ENCODE results near the gene MORF4L1. TPM values are rescaled to one million over a fixed set of nuclear protein-coding genes. Genes with fewer than 3 reads are reported as not detected.
"Not testable (repeated sequence)": the region's sequence is repeated elsewhere in the genome, so short reads cannot be mapped to it uniquely, and the experiment has no call there.

MORF4L1 gene
- total RNA-seq, 1 donor, result 456 TPM

DNA sequence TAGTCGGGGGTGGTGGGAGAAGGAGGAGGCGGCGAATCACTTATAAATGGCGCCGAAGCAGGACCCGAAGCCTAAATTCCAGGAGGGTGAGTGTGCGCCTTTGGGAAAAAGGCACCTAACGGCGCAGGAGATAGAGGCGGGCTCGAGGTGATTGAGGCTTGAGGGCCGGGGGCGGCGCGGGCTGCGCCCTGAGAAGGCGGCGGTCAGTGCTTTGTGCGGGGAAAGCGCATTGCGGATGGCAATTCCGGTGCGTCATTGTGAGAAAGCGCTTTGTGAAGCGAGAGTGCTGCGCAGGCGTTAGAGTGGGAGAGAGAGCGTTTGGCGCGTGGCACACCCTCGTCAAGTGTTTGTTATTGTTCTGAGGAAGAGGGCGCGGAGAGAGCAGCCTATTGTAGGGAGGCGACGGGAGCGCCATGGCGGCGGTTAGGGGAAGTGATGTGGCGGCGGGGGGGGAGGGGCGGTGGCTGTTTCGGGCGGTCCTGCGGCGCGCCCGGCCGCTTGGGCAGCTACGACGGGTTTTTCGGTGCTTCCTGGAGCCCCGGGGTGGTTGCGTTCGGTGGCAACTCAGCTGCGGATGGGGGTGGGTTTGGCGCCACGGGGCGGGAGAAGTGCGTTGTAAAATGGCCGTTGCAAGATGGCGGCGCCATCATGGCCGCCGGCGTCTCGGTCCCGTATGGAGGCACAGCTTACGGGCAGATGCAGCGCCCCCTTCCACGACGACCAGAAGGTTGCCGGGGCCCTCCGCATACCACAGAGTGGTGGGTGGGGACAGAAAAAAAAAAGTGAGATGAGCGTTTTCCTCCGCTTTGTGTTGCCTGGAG is 492 bp downstream of the MORF4L1 start:
- peak overlapping the region; percentile 87 for H3K4me2 ChIP-seq (ENCODE audit: insufficient read depth, low read length)
- peak overlapping the region; percentile 51 for H2AFZ ChIP-seq (ENCODE audit: low read length)
- H3K4me1 ChIP-seq (ENCODE audit: insufficient read depth, low read length), result peaks cover 36% of the 10 kb centered on the region
- H3K27ac ChIP-seq (ENCODE audit: low read depth, low read length), result peak overlapping the region; percentile 100
- H4K20me1 ChIP-seq (ENCODE audit: insufficient read depth, low read length), result peaks cover 46% of the 10 kb centered on the region
- TF ChIP-seq, protein P1, sequence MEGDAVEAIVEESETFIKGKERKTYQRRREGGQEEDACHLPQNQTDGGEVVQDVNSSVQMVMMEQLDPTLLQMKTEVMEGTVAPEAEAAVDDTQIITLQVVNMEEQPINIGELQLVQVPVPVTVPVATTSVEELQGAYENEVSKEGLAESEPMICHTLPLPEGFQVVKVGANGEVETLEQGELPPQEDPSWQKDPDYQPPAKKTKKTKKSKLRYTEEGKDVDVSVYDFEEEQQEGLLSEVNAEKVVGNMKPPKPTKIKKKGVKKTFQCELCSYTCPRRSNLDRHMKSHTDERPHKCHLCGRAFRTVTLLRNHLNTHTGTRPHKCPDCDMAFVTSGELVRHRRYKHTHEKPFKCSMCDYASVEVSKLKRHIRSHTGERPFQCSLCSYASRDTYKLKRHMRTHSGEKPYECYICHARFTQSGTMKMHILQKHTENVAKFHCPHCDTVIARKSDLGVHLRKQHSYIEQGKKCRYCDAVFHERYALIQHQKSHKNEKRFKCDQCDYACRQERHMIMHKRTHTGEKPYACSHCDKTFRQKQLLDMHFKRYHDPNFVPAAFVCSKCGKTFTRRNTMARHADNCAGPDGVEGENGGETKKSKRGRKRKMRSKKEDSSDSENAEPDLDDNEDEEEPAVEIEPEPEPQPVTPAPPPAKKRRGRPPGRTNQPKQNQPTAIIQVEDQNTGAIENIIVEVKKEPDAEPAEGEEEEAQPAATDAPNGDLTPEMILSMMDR (IDR thresholded peaks at IDR 0.05; ENCODE audit: extremely low read depth, low read depth, low read length), result peak; percentile 32
- no peaks in the 10 kb centered on the region for H3K27me3 ChIP-seq (ENCODE audit: insufficient read depth, low read length)
- H3K4me3 ChIP-seq (ENCODE audit: insufficient read depth, low read length), result peak overlapping the region; percentile 97
- H3K36me3 ChIP-seq (ENCODE audit: insufficient read depth, low read length), result no peaks in the 10 kb centered on the region
- peak; percentile 89 for DNase-seq (ENCODE audit: insufficient read length, low spot score, missing footprints)
- no peaks in the 10 kb centered on the region for H3K9me3 ChIP-seq (ENCODE audit: low read depth, low read length)
- peaks cover 54% of the 10 kb centered on the region for H3K79me2 ChIP-seq (ENCODE audit: insufficient read depth, low read length)

DNA sequence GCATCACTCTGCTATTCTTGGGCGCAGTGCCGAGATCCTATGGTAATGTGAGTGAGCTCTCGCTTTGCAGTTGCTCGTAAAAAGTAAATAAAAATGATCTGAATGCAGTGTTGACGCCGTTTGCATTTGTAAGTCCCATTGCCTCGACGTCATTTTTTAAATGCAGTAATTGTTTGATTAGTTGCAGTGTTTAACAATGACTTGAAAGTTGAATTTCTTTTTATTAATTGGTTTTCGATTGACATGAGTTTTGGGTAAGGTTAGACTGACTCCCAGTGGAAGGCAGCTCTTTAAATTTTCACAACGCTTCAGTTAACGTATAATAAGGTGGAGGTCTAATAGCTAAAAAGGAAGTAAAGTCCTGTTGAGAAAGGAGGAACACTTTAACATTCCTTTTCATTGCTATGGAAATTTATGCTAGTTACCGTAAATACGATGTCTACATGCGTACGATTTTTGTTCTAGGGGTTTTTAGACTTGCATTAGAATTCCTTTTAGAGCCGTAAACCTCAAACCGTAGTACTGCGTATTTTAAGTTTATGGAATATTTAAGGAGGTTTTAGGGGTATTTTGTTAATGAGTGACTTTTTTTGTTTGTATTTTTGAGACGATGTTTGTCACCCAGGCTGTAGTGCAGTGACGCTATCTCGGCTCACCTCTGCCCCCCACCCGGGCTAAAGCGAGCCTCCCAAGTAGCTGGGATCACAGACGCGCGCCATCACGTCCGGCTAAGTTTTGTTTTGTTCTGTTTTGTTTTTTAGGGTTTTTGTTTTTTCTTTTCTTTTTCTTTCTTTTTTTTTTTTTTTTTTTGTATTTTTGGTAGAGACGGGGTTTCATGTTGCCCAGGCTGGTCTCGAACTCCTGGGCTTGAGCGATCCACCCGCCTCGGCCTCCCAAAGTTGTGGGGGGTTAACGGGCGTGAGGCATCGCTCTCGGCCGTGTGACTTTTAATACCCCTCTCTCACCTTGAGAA is 1.4 kb downstream of the MORF4L1 start:
- no peaks in the 10 kb centered on the region for H3K36me3 ChIP-seq (ENCODE audit: insufficient read depth, low read length)
- H3K27ac ChIP-seq (ENCODE audit: low read depth, low read length), result peak overlapping the region; percentile 100
- peaks cover 63% of the 10 kb centered on the region for H3K79me2 ChIP-seq (ENCODE audit: insufficient read depth, low read length)
- H3K27me3 ChIP-seq (ENCODE audit: insufficient read depth, low read length), result no peaks in the 10 kb centered on the region
- H4K20me1 ChIP-seq (ENCODE audit: insufficient read depth, low read length), result peaks cover 55% of the 10 kb centered on the region
- peak overlapping the region; percentile 97 for H3K4me3 ChIP-seq (ENCODE audit: insufficient read depth, low read length)
- H2AFZ ChIP-seq (ENCODE audit: low read length), result peak overlapping the region; percentile 51
- H3K4me2 ChIP-seq (ENCODE audit: insufficient read depth, low read length), result peak overlapping the region; percentile 87
- TF ChIP-seq, protein P1 (IDR thresholded peaks at IDR 0.05; ENCODE audit: extremely low read depth, low read depth, low read length), result no peak
- H3K9me3 ChIP-seq (ENCODE audit: low read depth, low read length), result no peaks in the 10 kb centered on the region
- no peak for DNase-seq (ENCODE audit: insufficient read length, low spot score, missing footprints)
- peaks cover 45% of the 10 kb centered on the region for H3K4me1 ChIP-seq (ENCODE audit: insufficient read depth, low read length)

GRCh38 chr15:78875107-78875914 is 2.6 kb downstream of the MORF4L1 start:
- Histone ChIP-seq H2AFZ (ENCODE audit: low read length) (no peak overlapping the region), H3K27me3 (ENCODE audit: insufficient read depth, low read length) (no peaks in the 10 kb centered on the region), H3K4me3 (ENCODE audit: insufficient read depth, low read length) (peak overlapping the region; percentile 97), H3K27ac (ENCODE audit: low read depth, low read length) (peak overlapping the region; percentile 100), H4K20me1 (ENCODE audit: insufficient read depth, low read length) (peaks cover 68% of the 10 kb centered on the region), H3K4me2 (ENCODE audit: insufficient read depth, low read length) (peak overlapping the region; percentile 87), H3K4me1 (ENCODE audit: insufficient read depth, low read length) (peaks cover 57% of the 10 kb centered on the region), H3K36me3 (ENCODE audit: insufficient read depth, low read length) (peaks cover 5% of the 10 kb centered on the region), H3K9me3 (ENCODE audit: low read depth, low read length) (no peaks in the 10 kb centered on the region), H3K79me2 (ENCODE audit: insufficient read depth, low read length) (peaks cover 75% of the 10 kb centered on the region)
- TF ChIP-seq, protein P1 (IDR thresholded peaks at IDR 0.05; ENCODE audit: extremely low read depth, low read depth, low read length), result no peak
- peak; percentile 79 for DNase-seq (ENCODE audit: insufficient read length, low spot score, missing footprints)

- peak overlapping the region; percentile 60 for H3K27ac ChIP-seq (ENCODE audit: low read depth, low read length)
- not testable (repeated sequence) for H2AFZ ChIP-seq (ENCODE audit: low read length); H3K4me3 ChIP-seq (ENCODE audit: insufficient read depth, low read length); DNase-seq (ENCODE audit: insufficient read length, low spot score, missing footprints); H3K9me3 ChIP-seq (ENCODE audit: low read depth, low read length); H3K27me3 ChIP-seq (ENCODE audit: insufficient read depth, low read length)
- H3K79me2 ChIP-seq (ENCODE audit: insufficient read depth, low read length), result peaks cover 92% of the 10 kb centered on the region
- H4K20me1 ChIP-seq (ENCODE audit: insufficient read depth, low read length), result peaks cover 84% of the 10 kb centered on the region
- H3K4me2 ChIP-seq (ENCODE audit: insufficient read depth, low read length), result peak overlapping the region; percentile 87
- peaks cover 69% of the 10 kb centered on the region for H3K4me1 ChIP-seq (ENCODE audit: insufficient read depth, low read length)
- peaks cover 16% of the 10 kb centered on the region for H3K36me3 ChIP-seq (ENCODE audit: insufficient read depth, low read length)
Measured at GRCh38 chr15:78876954-78877353, 4.3 kb downstream of the MORF4L1 start.
